ENCODE data around the gene NGF.

- TF ChIP-seq, protein P1, sequence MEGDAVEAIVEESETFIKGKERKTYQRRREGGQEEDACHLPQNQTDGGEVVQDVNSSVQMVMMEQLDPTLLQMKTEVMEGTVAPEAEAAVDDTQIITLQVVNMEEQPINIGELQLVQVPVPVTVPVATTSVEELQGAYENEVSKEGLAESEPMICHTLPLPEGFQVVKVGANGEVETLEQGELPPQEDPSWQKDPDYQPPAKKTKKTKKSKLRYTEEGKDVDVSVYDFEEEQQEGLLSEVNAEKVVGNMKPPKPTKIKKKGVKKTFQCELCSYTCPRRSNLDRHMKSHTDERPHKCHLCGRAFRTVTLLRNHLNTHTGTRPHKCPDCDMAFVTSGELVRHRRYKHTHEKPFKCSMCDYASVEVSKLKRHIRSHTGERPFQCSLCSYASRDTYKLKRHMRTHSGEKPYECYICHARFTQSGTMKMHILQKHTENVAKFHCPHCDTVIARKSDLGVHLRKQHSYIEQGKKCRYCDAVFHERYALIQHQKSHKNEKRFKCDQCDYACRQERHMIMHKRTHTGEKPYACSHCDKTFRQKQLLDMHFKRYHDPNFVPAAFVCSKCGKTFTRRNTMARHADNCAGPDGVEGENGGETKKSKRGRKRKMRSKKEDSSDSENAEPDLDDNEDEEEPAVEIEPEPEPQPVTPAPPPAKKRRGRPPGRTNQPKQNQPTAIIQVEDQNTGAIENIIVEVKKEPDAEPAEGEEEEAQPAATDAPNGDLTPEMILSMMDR (IDR thresholded peaks at IDR 0.05), result no peak
- TF ChIP-seq EZH2 (IDR thresholded peaks at IDR 0.05; ENCODE audit: borderline replicate concordance, insufficient read depth, low read depth, low read length, poor library complexity, severe bottlenecking), result no peak
Observed at GRCh38 chr1:115319706-115320105, 18.3 kb downstream of the NGF start.
